ENCODE results near the gene JPH2.

The JPH2 gene

GRCh38 chr20:44142413-44142812 is 44.6 kb downstream of the JPH2 start:
- peak overlapping the region; percentile 89 for H3K18ac ChIP-seq (ENCODE audit: low read length)
- peak overlapping the region; percentile 53 for H3K14ac ChIP-seq (ENCODE audit: low read length)
- H2AK5ac ChIP-seq (ENCODE audit: low read length): peak overlapping the region; percentile 92
- H4K91ac ChIP-seq (ENCODE audit: low read depth, low read length): peak overlapping the region; percentile 80
- H3K79me2 ChIP-seq (ENCODE audit: control insufficient read depth, insufficient read depth, low read length, poor library complexity): peaks cover 4% of the 10 kb centered on the region
- no CpG with 5 or more reads among the region's 8 CpGs for WGBS (ENCODE audit: extremely low coverage, insufficient coverage, insufficient read length)
- H3K27ac ChIP-seq (ENCODE audit: low read depth, low read length): peak overlapping the region; percentile 14
- H3K4me3 ChIP-seq (ENCODE audit: low read depth, low read length): no peak overlapping the region
- peak overlapping the region; percentile 49 for H2BK5ac ChIP-seq (ENCODE audit: low read depth, low read length, poor library complexity)
- no peak overlapping the region for H3K4me2 ChIP-seq (ENCODE audit: low read length)
- DNase-seq: no peak
- H3K27me3 ChIP-seq (ENCODE audit: insufficient read depth, low read length): no peaks in the 10 kb centered on the region
- H3K9ac ChIP-seq (ENCODE audit: low read length): no peak overlapping the region
- peak overlapping the region; percentile 63 for H4K8ac ChIP-seq (ENCODE audit: low read depth, low read length)
- H2BK120ac ChIP-seq (ENCODE audit: insufficient read depth, low read length, poor library complexity): peak overlapping the region; percentile 15
- peak overlapping the region; percentile 27 for H2AFZ ChIP-seq (ENCODE audit: insufficient read depth, low read length, poor library complexity)
- no peaks in the 10 kb centered on the region for H3K9me3 ChIP-seq (ENCODE audit: insufficient read depth, low read depth, low read length)
- peaks cover 45% of the 10 kb centered on the region for H3K79me1 ChIP-seq (ENCODE audit: low read length)
- peak overlapping the region; percentile 80 for H2BK12ac ChIP-seq (ENCODE audit: low read length)
- H4K12ac ChIP-seq (ENCODE audit: low read depth, low read length): peak overlapping the region; percentile 21
- H3K4me1 ChIP-seq (ENCODE audit: control insufficient read depth in 1 of 2, insufficient read depth in 2 of 2, low read length in 2 of 2): peaks cover 35 to 38% of the 10 kb centered on the region in 2 experiments
- H3K36me3 ChIP-seq (ENCODE audit: control insufficient read depth in 1 of 2, insufficient read depth in 2 of 2, low read length in 2 of 2): peaks cover 15 to 28% of the 10 kb centered on the region in 2 experiments
- H3K23ac ChIP-seq (ENCODE audit: low read length): no peak overlapping the region
- no peak overlapping the region for H3K4ac ChIP-seq (ENCODE audit: low read depth, low read length)

DNA sequence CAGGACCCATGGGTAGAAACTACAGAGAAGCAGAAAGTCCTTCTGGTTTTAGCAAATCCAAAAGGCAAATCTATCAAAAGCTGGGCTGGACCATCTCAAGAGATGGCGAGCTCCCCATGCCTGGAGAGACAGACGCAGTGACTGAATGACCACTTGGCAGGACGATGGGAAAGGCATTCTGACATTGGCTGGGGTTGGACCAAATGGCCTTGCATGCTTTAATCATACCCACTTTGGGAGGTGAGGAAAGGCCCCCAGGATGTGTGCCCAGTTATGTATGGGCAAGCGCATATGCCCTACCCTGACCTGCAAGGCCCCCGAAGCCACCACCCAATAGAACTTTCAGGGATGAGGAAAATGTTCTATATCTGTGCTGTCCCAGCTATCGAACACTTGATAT is 45.1 kb downstream of the JPH2 start:
- DNase-seq: no peak
- H3K27me3 ChIP-seq (ENCODE audit: insufficient read depth, low read length): no peaks in the 10 kb centered on the region

DNA sequence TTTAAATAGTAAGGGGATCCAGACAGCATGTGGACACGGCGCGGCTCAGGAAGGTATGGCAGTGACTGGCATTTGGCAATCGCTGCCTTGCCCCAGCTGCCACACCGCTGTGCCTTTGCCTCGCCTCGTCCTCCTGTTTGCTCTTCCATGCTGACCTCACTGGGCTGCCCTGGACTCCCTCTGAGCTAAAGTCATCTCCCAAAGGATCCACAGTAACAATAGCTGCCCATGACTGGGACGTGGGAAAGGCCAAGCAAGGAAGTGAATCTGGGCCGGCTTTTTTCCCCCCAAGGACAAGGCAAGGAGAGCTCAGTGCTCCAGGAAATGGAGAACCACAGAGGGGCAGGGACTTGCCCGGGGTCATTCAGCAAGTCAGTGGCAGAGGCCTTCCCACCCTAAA is 48.1 kb downstream of the JPH2 start:
- no peak overlapping the region for H3K4me3 ChIP-seq (ENCODE audit: low read depth, low read length)
- H3K9me3 ChIP-seq (ENCODE audit: insufficient read depth, low read depth, low read length): no peaks in the 10 kb centered on the region
- H2BK120ac ChIP-seq (ENCODE audit: insufficient read depth, low read length, poor library complexity): peak overlapping the region; percentile 83
- H3K27me3 ChIP-seq (ENCODE audit: insufficient read depth, low read length): no peaks in the 10 kb centered on the region
- H3K79me1 ChIP-seq (ENCODE audit: low read length): peaks cover 47% of the 10 kb centered on the region
- peak overlapping the region; percentile 62 for H2BK5ac ChIP-seq (ENCODE audit: low read depth, low read length, poor library complexity)
- no peak for DNase-seq
- no CpG with 5 or more reads among the region's 10 CpGs for WGBS (ENCODE audit: extremely low coverage, insufficient coverage, insufficient read length)
- peak overlapping the region; percentile 77 for H3K14ac ChIP-seq (ENCODE audit: low read length)
- H3K4me2 ChIP-seq (ENCODE audit: low read length): no peak overlapping the region
- H2BK12ac ChIP-seq (ENCODE audit: low read length): peak overlapping the region; percentile 98
- peak overlapping the region; percentile 78 for H2AK5ac ChIP-seq (ENCODE audit: low read length)
- H4K91ac ChIP-seq (ENCODE audit: low read depth, low read length): peak overlapping the region; percentile 90
- peak overlapping the region; percentile 56 for H3K4ac ChIP-seq (ENCODE audit: low read depth, low read length)
- peak overlapping the region; percentile 63 for H4K8ac ChIP-seq (ENCODE audit: low read depth, low read length)
- H2AFZ ChIP-seq (ENCODE audit: insufficient read depth, low read length, poor library complexity): no peak overlapping the region
- peak overlapping the region; percentile 71 for H3K18ac ChIP-seq (ENCODE audit: low read length)
- H3K4me1 ChIP-seq (ENCODE audit: control insufficient read depth in 1 of 2, insufficient read depth in 2 of 2, low read length in 2 of 2): peaks cover 32 to 41% of the 10 kb centered on the region in 2 experiments
- no peak overlapping the region for H3K9ac ChIP-seq (ENCODE audit: low read length)
- H4K12ac ChIP-seq (ENCODE audit: low read depth, low read length): peak overlapping the region; percentile 5
- H3K23ac ChIP-seq (ENCODE audit: low read length): no peak overlapping the region
- peaks cover 4% of the 10 kb centered on the region for H3K79me2 ChIP-seq (ENCODE audit: control insufficient read depth, insufficient read depth, low read length, poor library complexity)
- peaks cover 8 to 12% of the 10 kb centered on the region in 2 experiments for H3K36me3 ChIP-seq (ENCODE audit: control insufficient read depth in 1 of 2, insufficient read depth in 2 of 2, low read length in 2 of 2)
- H3K27ac ChIP-seq (ENCODE audit: low read depth, low read length): peak overlapping the region; percentile 55

More for the DNA sequence above, 45.1 kb downstream of the JPH2 start:
- no CpG with 5 or more reads among the region's 6 CpGs for WGBS (ENCODE audit: extremely low coverage, insufficient coverage, insufficient read length)
- H3K14ac ChIP-seq (ENCODE audit: low read length): no peak overlapping the region
- no peak overlapping the region for H2AFZ ChIP-seq (ENCODE audit: insufficient read depth, low read length, poor library complexity)
- H3K79me2 ChIP-seq (ENCODE audit: control insufficient read depth, insufficient read depth, low read length, poor library complexity): peaks cover 4% of the 10 kb centered on the region
- no peak overlapping the region for H4K91ac ChIP-seq (ENCODE audit: low read depth, low read length)
- H3K27ac ChIP-seq (ENCODE audit: low read depth, low read length): no peak overlapping the region
- no peak overlapping the region for H2AK5ac ChIP-seq (ENCODE audit: low read length)
- peaks cover 33 to 37% of the 10 kb centered on the region in 2 experiments for H3K4me1 ChIP-seq (ENCODE audit: control insufficient read depth in 1 of 2, insufficient read depth in 2 of 2, low read length in 2 of 2)
- no peak overlapping the region for H3K23ac ChIP-seq (ENCODE audit: low read length)
- H4K12ac ChIP-seq (ENCODE audit: low read depth, low read length): no peak overlapping the region
- H3K9ac ChIP-seq (ENCODE audit: low read length): no peak overlapping the region
- no peak overlapping the region for H2BK120ac ChIP-seq (ENCODE audit: insufficient read depth, low read length, poor library complexity)
- H2BK12ac ChIP-seq (ENCODE audit: low read length): no peak overlapping the region
- H4K8ac ChIP-seq (ENCODE audit: low read depth, low read length): no peak overlapping the region
- H3K4ac ChIP-seq (ENCODE audit: low read depth, low read length): no peak overlapping the region
- no peak overlapping the region for H2BK5ac ChIP-seq (ENCODE audit: low read depth, low read length, poor library complexity)
- peaks cover 46% of the 10 kb centered on the region for H3K79me1 ChIP-seq (ENCODE audit: low read length)
- H3K4me3 ChIP-seq (ENCODE audit: low read depth, low read length): no peak overlapping the region
- no peaks in the 10 kb centered on the region for H3K9me3 ChIP-seq (ENCODE audit: insufficient read depth, low read depth, low read length)
- H3K18ac ChIP-seq (ENCODE audit: low read length): peak overlapping the region; percentile 7
- peaks cover 15 to 24% of the 10 kb centered on the region in 2 experiments for H3K36me3 ChIP-seq (ENCODE audit: control insufficient read depth in 1 of 2, insufficient read depth in 2 of 2, low read length in 2 of 2)
- H3K4me2 ChIP-seq (ENCODE audit: low read length): no peak overlapping the region

GRCh38 chr20:44137266-44137801 is 49.7 kb downstream of the JPH2 start:
- Histone ChIP-seq H2BK120ac (ENCODE audit: insufficient read depth, low read length, poor library complexity) (peak overlapping the region; percentile 97), H2BK12ac (ENCODE audit: low read length) (peak overlapping the region; percentile 95), H3K4me1 (ENCODE audit: control insufficient read depth in 1 of 2, insufficient read depth in 2 of 2, low read length in 2 of 2) (peaks cover 26 to 32% of the 10 kb centered on the region in 2 experiments), H3K4me2 (ENCODE audit: low read length) (peak overlapping the region; percentile 46), H3K36me3 (ENCODE audit: control insufficient read depth in 1 of 2, insufficient read depth in 2 of 2, low read length in 2 of 2) (peaks cover 0 to 4% of the 10 kb centered on the region in 2 experiments), H3K14ac (ENCODE audit: low read length) (peak overlapping the region; percentile 95), H3K4me3 (ENCODE audit: low read depth, low read length) (no peak overlapping the region), H2AFZ (ENCODE audit: insufficient read depth, low read length, poor library complexity) (peak overlapping the region; percentile 6), H3K23ac (ENCODE audit: low read length) (no peak overlapping the region), H4K8ac (ENCODE audit: low read depth, low read length) (peak overlapping the region; percentile 18), H3K9me3 (ENCODE audit: insufficient read depth, low read depth, low read length) (no peaks in the 10 kb centered on the region), H3K79me2 (ENCODE audit: control insufficient read depth, insufficient read depth, low read length, poor library complexity) (peaks cover 5% of the 10 kb centered on the region), H3K27me3 (ENCODE audit: insufficient read depth, low read length) (no peaks in the 10 kb centered on the region), H3K9ac (ENCODE audit: low read length) (peak overlapping the region; percentile 59), H3K18ac (ENCODE audit: low read length) (peak overlapping the region; percentile 91), H2BK5ac (ENCODE audit: low read depth, low read length, poor library complexity) (peak overlapping the region; percentile 99), H4K12ac (ENCODE audit: low read depth, low read length) (no peak overlapping the region), H3K79me1 (ENCODE audit: low read length) (peaks cover 44% of the 10 kb centered on the region), H4K91ac (ENCODE audit: low read depth, low read length) (peak overlapping the region; percentile 81), H3K27ac (ENCODE audit: low read depth, low read length) (peak overlapping the region; percentile 99), H2AK5ac (ENCODE audit: low read length) (peak overlapping the region; percentile 35), H3K4ac (ENCODE audit: low read depth, low read length) (peak overlapping the region; percentile 18)
- peak in 1 of 2 donors; percentile 7 for DNase-seq
- no CpG with 5 or more reads among the region's 15 CpGs for WGBS (ENCODE audit: extremely low coverage, insufficient coverage, insufficient read length)

Data from trophoblast cell (in vitro differentiated cells and primary cell).